Sigmoid colon (tissue), 7 donors: ENCODE data around the gene PPL. TPM values are rescaled to one million over a fixed set of nuclear protein-coding genes. Genes with fewer than 3 reads are reported as not detected.

ENCODE experiments used
- DNase-seq: peaks from one replicate; pipeline ENCODE4 v3.0.0-alpha.2; 2019
- H3K27ac ChIP-seq, 4 donors: fragments of 200-600 bp; sonication (generic); one replicate each; pipeline ENCODE4 v1.5.1; 2016 to 2019; ENCODE audit warnings: mild to moderate bottlenecking in 1 of 4
- H3K27me3 ChIP-seq, 3 donors: fragments of 200-600 bp; sonication (generic); one replicate each; pipeline ENCODE4 v1.5.1; 2019; ENCODE audit warnings: mild to moderate bottlenecking in 1 of 3
- H3K36me3 ChIP-seq, 4 donors: fragments of 200-600 bp; sonication (generic); one replicate each; pipeline ENCODE4 v1.5.1; 2016 to 2019
- H3K4me1 ChIP-seq, 4 donors: fragments of 200-600 bp; sonication (generic); one replicate each; pipeline ENCODE4 v1.5.1; 2017 to 2019
- H3K4me3 ChIP-seq, 4 donors: fragments of 200-600 bp; sonication (generic); one replicate each; pipeline ENCODE4 v1.5.1; 2017 to 2019; ENCODE audit warnings: mild to moderate bottlenecking in 2 of 4, moderate library complexity in 1 of 4
- H3K9me3 ChIP-seq, 4 donors: fragments of 200-600 bp in 3 of 4; sonication (generic) in 3 of 4; one replicate each; pipeline versions ENCODE4 v1.5.1 to v1.6.1; 2013 to 2019
- EP300 ChIP-seq, 4 donors: sonication (generic); formaldehyde crosslinking; IDR thresholded peaks; one replicate each; pipeline ENCODE4 v1.6.1; 2017; ENCODE audit warnings: antibody characterized with exemption in 4 of 4
- POLR2A ChIP-seq, 2 donors: fragments of 450-650 bp; IDR thresholded peaks; one replicate each; pipeline ENCODE4 v1.6.1; 2016; ENCODE audit warnings: antibody characterized with exemption in 2 of 2, mild to moderate bottlenecking in 2 of 2, moderate library complexity in 2 of 2
- POLR2AphosphoS5 ChIP-seq, 4 donors: sonication (generic); formaldehyde crosslinking; IDR thresholded peaks; one replicate each; pipeline ENCODE4 v1.6.1; 2017; ENCODE audit warnings: antibody characterized with exemption in 4 of 4
- WGBS, 2 donors: extraction: QIAGEN DNeasy Blood & Tissue Kit; methylation state at CpG; one replicate each; pipeline ENCODE4 v1.1.7; 2013; 5-methylcytosine and 5-hydroxymethylcytosine counted together
- intact Hi-C: fragments of 100-400 bp; cut with DNase I; formaldehyde crosslinking; loops from one replicate; pipeline ENCODE4 v1.15.1; 2023
- polyA plus RNA-seq, 3 donors: library from polyadenylated mRNA; stranded (reverse); fragments of 200-250 nt; gene quantifications; one replicate each; pipeline ENCODE4 v1.2.3, GENCODE V29; 2013
- total RNA-seq, 4 donors: library from RNA; depleted of rRNA; stranded (reverse); fragments of >200 nt; gene quantifications; one replicate each; pipeline ENCODE4 v1.1.0, GENCODE V29; 2016
- TF ChIP-seq, protein P1 (sequence below), 4 experiments: fragments of 450-650 bp in 3 of 4; fragments of 200-600 bp in 1 of 4; IDR thresholded peaks; one replicate each; pipeline ENCODE4 v1.5.1; 2016 to 2019; ENCODE audit warnings: antibody characterized with exemption in 4 of 4, mild to moderate bottlenecking in 3 of 4, moderate library complexity in 2 of 4
- donor health status: healthy with polysubstance abuse.
- donor health status: Bipolar disorder and iron deficiency.
- donor health status: healthy.

Gene PPL
- total and polyA plus RNA-seq, 7 donors = 4.6 to 42.9 (median 27.0) TPM

DNA sequence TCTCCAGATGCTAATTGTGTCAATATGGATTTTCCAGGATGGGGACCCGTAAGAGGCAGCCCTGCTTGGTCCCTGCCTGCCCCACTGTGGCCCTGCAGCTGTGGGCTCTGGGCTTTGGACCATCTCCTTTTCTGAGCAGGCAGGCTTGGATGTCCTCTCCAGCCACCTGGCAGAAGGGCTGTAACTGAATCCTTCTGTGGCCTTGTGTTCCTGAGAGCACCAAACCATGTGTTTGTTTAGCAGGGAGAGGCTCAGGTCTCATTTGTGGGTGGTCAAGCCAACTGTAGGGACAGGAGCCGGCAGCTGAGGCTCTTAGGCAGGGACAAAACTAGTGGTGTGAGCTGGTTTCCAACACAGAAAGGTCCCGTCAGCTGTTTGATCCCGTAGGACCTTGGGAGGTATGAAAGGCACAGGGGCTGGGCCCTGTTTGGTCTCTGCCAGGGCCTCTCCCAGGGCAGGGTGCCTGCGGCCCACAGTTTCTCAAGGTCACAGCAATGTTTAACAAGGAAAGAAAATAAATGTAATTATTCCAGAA lies 39.7 kb upstream of the PPL start:
- Histone ChIP-seq H3K4me3 (no peak overlapping the region), H3K9me3 (no peaks in the 10 kb centered on the region), H3K27me3 (peaks cover 0 to 5% (median 0%) of the 10 kb centered on the region in 3 donors), H3K36me3 (no peaks in the 10 kb centered on the region), H3K4me1 (no peaks in the 10 kb centered on the region), H3K27ac (no peak overlapping the region)
- no peak for DNase-seq
- WGBS, 2 donors = 25 to 76% methylated on average over 5 of the region's 5 CpGs
- TF ChIP-seq POLR2AphosphoS5 (IDR thresholded peaks at IDR 0.05) (no peak), POLR2A (IDR thresholded peaks at IDR 0.05) (no peak), EP300 (IDR thresholded peaks at IDR 0.05) (no peak)
- TF ChIP-seq, protein P1, sequence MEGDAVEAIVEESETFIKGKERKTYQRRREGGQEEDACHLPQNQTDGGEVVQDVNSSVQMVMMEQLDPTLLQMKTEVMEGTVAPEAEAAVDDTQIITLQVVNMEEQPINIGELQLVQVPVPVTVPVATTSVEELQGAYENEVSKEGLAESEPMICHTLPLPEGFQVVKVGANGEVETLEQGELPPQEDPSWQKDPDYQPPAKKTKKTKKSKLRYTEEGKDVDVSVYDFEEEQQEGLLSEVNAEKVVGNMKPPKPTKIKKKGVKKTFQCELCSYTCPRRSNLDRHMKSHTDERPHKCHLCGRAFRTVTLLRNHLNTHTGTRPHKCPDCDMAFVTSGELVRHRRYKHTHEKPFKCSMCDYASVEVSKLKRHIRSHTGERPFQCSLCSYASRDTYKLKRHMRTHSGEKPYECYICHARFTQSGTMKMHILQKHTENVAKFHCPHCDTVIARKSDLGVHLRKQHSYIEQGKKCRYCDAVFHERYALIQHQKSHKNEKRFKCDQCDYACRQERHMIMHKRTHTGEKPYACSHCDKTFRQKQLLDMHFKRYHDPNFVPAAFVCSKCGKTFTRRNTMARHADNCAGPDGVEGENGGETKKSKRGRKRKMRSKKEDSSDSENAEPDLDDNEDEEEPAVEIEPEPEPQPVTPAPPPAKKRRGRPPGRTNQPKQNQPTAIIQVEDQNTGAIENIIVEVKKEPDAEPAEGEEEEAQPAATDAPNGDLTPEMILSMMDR (IDR thresholded peaks at IDR 0.05) = no peak
- intact Hi-C loops = no loop called here

- TF ChIP-seq POLR2AphosphoS5 (IDR thresholded peaks at IDR 0.05) (no peak), EP300 (IDR thresholded peaks at IDR 0.05) (no peak), POLR2A (IDR thresholded peaks at IDR 0.05) (no peak)
- TF ChIP-seq, protein P1 (IDR thresholded peaks at IDR 0.05) = no peak
- H3K4me1 ChIP-seq = no peaks in the 10 kb centered on the region
- no peak overlapping the region for H3K27ac ChIP-seq
- intact Hi-C loops = no loop called here
- no peak overlapping the region for H3K4me3 ChIP-seq
- H3K27me3 ChIP-seq = peaks cover 0 to 5% (median 0%) of the 10 kb centered on the region in 3 donors
- no peaks in the 10 kb centered on the region for H3K9me3 ChIP-seq
- DNase-seq = no peak
- WGBS, 2 donors = 79 to 90% methylated on average over 2 of the region's 2 CpGs
- H3K36me3 ChIP-seq = no peaks in the 10 kb centered on the region
These were observed 39.1 kb upstream of the PPL start for GRCh38 chr16:4976079-4976478.

DNA sequence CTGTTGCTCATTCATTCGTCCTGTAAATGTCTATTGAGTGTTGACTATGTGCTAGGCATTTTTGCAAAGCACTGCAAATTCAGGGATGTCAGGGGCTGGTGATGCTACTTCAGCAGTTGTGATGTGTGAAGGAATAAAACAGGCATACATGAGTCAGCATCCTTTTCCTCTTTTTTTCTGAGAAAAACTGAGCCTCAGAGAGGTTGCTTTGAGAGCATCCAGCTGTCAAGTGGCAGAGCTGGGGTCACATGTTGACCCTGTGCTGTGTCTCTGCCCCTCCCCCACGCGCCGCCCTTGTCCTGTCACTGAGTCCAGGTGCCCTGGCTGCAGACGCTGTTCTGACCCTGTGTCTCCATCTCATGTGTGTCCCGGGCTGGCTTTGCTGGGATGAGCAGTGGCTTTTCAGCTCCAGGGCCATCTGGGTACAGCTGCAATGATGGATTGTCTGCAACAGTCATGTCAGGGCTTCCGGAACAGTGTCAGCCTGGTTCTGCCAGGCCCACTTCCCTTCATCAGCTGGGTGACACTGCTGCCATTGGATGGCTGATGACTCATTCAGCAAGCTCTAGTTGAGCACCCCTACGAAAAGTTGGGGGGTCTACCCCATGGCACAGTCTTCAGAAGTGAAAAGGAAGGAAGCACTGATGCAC lies 36.1 kb upstream of the PPL start:
- H3K36me3 ChIP-seq = no peaks in the 10 kb centered on the region
- DNase-seq = no peak
- H3K4me3 ChIP-seq = no peak overlapping the region
- H3K27ac ChIP-seq = no peak overlapping the region
- H3K4me1 ChIP-seq = no peaks in the 10 kb centered on the region
- H3K27me3 ChIP-seq = peaks cover 0 to 5% (median 0%) of the 10 kb centered on the region in 3 donors
- no peaks in the 10 kb centered on the region for H3K9me3 ChIP-seq
- TF ChIP-seq EP300 (IDR thresholded peaks at IDR 0.05) (no peak), POLR2AphosphoS5 (IDR thresholded peaks at IDR 0.05) (no peak), POLR2A (IDR thresholded peaks at IDR 0.05) (no peak)
- TF ChIP-seq, protein P1 (IDR thresholded peaks at IDR 0.05) = no peak
- intact Hi-C loops = no loop called here
- WGBS, 2 donors = 57 to 84% methylated on average over 8 of the region's 8 CpGs

- DNase-seq = no peak
- intact Hi-C loops = no loop called here
- Histone ChIP-seq H3K27ac (no peak overlapping the region), H3K36me3 (no peaks in the 10 kb centered on the region), H3K27me3 (peaks cover 0 to 5% (median 0%) of the 10 kb centered on the region in 3 donors), H3K9me3 (no peaks in the 10 kb centered on the region), H3K4me3 (no peak overlapping the region), H3K4me1 (no peaks in the 10 kb centered on the region)
- TF ChIP-seq POLR2AphosphoS5 (IDR thresholded peaks at IDR 0.05) (no peak), POLR2A (IDR thresholded peaks at IDR 0.05) (no peak), EP300 (IDR thresholded peaks at IDR 0.05) (no peak)
- TF ChIP-seq, protein P1 (IDR thresholded peaks at IDR 0.05) = no peak
- WGBS, 2 donors = 56 to 73% methylated on average over 3 of the region's 3 CpGs
These were observed 33.1 kb upstream of the PPL start for GRCh38 chr16:4970010-4970409.
